Activated gamma-delta T cell treated with anti-CD3 and anti-CD28 coated beads, Interleukin-2, amount 50 U/mL, for 16 hours (primary cell): ENCODE results near the gene OSBPL10.

Experiments
- DNase-seq: peaks from one replicate; pipeline ENCODE4 v3.0.0-alpha.2; 2020; ENCODE audit warnings: low read depth

Gene OSBPL10

GRCh38 chr3:31853580-31853979 lies 127.5 kb downstream of the OSBPL10 start:
- no peak for DNase-seq

GRCh38 chr3:31851278-31851677 lies 129.8 kb downstream of the OSBPL10 start:
- DNase-seq = no peak

DNA sequence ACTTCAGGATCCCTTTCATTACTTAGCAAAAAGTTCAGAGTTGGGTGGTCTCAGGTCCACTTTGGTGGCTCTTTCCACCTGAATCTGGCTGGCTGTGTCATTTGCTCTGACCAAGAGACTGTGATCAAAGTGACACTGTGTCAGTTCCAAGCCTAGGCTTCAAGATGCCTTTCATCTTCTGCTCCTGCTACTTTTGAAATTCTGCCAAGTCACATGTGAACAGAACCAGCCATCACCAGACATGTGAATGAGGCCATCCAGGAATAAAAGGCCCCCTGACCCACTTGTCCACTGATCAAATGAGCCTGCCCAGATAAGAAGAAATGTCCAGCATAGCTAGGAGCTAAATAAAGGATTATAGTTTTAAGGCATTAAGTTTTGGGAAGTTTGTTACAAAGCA lies 132.2 kb downstream of the OSBPL10 start:
- no peak for DNase-seq

GRCh38 chr3:31848163-31848818 lies 132.8 kb downstream of the OSBPL10 start:
- no peak for DNase-seq

- no peak for DNase-seq
Measured at GRCh38 chr3:31847760-31848159, 133.3 kb downstream of the OSBPL10 start.

DNA sequence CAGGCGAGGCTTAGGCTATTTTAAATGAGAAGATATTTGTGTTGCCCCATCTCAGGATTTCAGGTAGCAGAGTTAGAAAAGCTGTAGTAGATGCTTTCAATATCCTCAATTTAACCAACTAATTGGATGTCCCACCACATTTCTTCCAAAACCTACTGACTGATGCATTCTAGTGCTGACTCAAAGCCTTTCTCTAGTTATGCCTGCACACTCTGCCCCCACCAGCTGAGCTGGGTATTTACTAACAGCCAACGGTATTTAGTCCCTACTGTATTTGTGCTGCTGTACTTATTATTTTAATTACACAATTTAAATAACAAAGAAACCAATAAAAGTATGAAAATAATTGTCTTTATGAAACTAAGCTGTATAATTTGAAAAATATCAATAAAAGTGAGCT lies 139.5 kb downstream of the OSBPL10 start:
- no peak for DNase-seq

GRCh38 chr3:31840252-31840651 lies 140.8 kb downstream of the OSBPL10 start:
- DNase-seq = no peak

DNA sequence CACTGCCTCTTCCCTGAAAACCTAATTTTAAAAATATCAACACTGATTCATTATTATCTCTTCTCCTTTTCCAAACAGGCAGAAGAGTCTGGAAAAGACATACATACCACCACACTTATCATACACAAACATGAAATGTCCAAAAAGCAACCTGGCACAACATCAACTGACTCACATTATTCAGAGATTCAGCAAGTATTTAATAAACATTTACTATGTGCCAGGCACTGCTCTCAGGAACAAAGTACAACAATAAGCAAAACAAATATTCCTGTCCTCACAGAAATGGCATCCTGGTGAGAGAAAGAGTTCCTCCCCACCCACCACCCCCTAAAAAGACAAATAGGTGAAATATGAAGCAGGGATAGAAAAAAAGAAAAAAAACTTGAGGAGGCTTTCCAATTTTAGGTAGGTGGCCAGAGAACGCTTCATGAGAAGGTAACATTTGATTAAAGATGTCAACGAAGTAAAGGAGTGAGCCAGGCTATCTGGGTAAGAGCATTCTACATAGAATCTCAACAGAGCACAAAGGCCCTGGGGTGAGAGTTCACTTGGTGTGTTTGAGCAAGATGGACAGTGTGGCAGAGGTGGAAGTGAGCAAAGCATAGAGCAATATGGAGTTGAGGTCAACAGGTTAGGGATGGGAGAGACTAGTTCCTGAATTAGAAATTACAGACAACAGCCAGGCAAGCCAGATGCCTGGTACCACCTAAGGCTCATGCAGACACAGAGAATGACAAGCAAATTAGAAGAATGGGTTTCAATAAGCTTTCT lies 141.7 kb downstream of the OSBPL10 start:
- DNase-seq = no peak

GRCh38 chr3:31836131-31837075 lies 144.7 kb downstream of the OSBPL10 start:
- no peak for DNase-seq

DNA sequence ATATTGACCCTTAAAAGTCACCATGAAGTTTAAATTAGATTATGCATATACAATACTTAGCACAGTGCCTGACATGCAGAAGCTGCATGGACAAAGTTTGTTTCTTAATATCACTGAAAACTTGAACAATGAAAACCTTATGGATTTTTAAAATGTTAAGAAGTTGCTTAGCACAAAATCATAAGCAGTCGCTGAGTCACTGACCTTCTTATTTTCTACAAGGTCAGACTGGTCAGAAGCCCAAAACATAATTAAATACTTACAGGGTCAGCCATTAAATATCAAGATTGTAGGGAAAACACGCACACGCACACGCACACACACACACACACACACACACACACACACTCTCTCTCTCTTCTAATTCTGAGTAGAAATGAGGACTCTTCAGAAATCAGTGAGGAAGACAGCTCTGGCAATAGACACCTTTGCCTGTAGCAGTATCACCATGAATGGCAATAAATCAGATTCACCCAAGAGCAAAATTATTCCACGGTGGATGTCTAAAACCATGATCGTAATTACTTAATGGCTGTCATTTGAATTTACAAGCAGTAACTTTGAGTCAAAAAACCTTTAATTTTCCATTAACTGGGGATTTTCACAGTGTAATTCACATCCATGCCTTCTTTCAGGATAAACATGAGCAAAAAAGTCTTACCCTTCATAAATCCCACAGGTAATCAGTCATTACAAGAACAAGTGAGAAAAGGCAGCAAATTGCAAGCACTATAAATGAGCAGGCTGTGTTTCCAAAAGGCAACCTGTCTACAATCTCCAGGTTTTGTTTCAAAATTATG lies 147.5 kb downstream of the OSBPL10 start:
- no peak for DNase-seq

DNA sequence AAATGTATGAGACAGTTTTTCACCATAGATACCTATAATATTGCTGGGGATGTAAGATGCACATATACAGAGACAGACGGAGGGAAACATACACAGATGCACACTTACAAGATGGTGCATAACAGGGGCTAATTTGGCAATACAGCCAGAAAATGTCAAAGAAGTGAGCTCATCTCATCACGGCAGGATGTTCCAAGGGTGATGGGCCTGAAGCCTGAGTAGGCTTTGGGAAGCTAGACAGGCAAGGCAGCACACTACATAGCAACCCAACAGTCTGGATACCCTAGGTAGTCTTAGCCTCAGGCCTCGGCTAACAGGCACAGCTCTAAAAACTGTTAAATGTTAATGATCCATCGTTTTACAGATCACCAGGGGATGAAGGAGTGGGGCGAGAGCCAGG lies 148.5 kb downstream of the OSBPL10 start:
- DNase-seq = no peak

DNA sequence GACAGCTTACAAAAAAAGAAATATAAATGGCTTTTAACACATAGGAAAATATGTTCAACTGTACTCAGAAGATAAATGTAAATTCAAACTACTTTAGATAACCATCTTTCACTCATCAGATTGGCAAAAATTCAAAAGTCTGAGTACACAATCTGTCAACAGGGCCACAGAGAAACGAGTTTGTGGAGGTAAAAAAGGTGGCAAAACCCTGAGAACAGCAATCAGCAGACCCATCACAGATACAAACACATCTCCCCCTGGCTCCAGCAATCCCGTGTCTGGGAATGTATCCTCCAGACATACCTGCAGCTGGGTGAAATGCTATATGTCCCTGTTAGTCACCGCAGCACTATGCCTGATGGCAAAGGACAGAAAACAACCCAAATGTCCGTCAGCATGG lies 149.5 kb downstream of the OSBPL10 start:
- no peak for DNase-seq

DNA sequence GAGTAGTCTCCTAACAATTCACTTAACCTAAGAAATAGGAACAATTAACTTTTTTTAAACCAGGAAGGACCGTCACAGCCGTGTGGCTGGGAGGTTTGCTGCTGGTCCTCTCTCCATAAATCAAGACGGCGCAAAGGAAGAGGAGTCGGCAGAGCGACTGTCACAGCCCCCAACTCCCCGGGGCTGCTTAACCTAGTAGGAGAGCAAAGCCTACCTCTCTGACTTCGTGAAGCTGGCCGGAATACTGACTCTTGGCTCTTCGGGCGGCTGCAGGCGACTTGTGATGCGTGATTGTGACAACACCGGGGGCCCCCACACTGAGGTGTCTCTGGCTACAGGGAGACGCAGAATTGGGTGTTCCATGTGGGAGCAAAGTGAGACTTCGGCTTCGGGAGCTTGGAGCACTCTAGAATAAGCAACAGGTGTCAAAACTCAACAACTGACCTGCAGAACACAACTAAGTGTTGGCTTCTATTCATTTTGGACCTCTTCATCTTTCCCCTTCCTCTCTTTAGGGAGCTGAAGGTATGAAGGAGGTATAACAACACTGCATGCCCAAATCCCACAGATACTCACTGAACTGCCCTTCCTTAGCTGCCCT lies 151.1 kb downstream of the OSBPL10 start:
- DNase-seq = no peak

GRCh38 chr3:31829010-31829409 lies 152.1 kb downstream of the OSBPL10 start:
- DNase-seq = no peak

DNA sequence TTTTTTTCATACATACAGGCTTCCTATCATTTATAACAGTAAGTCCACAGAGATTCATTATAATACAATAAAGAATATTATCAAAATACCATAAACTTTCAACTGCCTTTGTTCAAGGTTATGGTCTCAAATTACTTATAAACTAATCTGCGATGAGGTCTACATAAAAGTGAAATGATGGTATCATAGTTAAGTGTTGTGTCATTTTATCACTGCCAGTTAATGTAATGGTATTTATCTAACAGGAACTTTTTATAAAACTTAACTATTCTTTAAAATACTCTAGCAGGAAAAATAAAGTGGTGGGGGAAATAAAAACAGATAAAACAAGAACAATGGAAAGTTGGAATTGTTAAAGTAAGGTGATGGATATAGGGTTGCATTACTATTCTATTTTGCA lies 153.1 kb downstream of the OSBPL10 start:
- no peak for DNase-seq

DNA sequence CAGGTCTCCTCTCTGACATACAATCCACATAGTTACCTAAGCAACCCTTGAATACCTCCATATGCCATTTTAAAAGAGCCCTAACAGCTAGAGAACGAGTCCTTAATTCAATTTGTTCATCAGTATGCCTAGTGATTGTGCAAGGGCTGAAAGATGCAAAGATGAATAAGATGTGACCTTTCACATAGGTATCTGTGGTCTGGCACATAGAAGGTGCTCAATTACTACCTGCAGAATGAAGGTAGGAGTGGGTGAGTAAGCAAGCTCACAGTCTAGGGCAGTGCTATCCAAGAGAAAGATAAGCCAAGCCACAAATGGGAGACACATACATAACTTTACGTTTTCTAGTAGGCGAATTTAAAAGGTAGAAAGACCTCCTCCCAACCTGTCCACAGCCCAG lies 157.9 kb downstream of the OSBPL10 start:
- no peak for DNase-seq

- DNase-seq = no peak
Measured at GRCh38 chr3:31821118-31821517, 159.9 kb downstream of the OSBPL10 start.

GRCh38 chr3:31819441-31819840 lies 161.6 kb downstream of the OSBPL10 start:
- no peak for DNase-seq

DNA sequence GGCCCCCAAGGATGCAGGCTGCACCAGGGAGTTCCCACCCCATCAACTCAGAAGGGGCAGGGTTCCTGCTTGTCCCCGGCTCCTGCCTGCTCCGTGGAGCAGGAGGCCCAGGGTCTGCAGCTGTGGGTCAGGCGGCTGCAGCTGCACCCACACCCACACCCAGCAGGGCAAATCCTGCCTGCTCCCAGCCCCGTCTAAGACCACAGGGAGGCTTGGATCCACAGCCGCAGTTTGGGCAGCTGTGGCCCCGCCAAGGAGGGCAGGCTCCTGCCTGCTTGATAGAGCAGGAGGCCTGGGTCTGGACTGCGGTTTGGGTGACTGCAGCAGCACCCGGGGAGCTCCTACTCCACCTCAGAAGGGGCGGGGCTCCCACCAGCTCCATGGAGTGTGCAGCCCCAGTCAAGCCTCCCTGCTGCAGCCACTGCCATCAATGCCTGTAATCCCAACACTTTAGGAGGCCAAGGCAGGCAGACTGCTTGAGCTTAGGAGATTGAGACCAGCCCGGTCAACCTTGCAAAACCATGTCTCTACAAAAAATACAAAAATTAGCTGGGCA lies 163.6 kb downstream of the OSBPL10 start:
- DNase-seq = no peak

DNA sequence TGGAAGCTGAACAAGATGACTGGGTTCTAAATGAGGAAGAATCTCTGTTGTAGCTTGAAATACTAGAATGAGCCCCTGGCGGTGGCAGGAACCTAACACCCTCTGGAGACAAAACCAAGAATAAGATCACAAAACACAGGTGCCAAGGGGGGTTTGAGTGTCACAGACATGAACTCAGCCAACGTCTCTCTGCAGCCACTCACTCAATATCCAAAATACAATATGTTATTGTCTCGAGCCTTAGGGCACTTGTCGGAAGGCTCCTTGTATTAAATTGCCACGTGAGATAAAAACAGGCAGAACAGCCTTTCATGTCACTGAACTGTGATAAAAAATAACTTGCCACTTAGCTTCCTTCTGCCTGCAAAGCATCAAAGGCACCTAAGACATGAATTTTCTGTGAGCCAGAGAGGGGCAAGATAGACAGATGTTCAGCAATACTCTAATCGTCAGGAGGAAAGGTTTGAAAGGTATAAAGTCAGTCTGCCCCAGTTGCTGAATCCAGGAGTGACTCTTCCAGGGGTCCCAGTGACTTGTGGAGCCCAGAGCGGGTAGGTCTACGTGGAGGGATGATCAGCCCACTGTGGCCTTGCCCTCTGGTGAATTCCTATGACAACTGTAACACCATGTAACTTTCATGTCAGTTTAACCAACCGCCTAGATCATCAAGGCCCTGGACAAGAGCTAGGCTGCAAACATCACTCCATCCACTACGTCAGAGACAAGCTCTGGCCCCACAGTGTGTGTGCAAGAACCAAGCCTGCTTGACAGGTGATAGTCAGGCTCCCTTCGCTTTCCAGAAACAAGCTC lies 165.2 kb downstream of the OSBPL10 start:
- DNase-seq = no peak
